GM12891 (cell line): ENCODE measurements around the gene HSD3B7.

Experiments
- PAX5 ChIP-seq: IDR thresholded peaks from 2 replicates; pipeline ENCODE4 v1.6.1; 2011; ENCODE audit warnings: low read length, moderate library complexity, mild to moderate bottlenecking; ENCODE audit not compliant: insufficient read depth, severe bottlenecking
- POLR2A ChIP-seq: IDR thresholded peaks from 2 replicates; pipeline ENCODE4 v1.6.1; 2011; ENCODE audit warnings: low read depth, low read length, control low read depth
- POLR2AphosphoS5 ChIP-seq: IDR thresholded peaks from 2 replicates; pipeline ENCODE4 v1.6.1; 2011; ENCODE audit warnings: low read depth, low read length, control low read depth
- POU2F2 ChIP-seq: IDR thresholded peaks from 2 replicates; pipeline ENCODE4 v1.6.1; 2011; ENCODE audit warnings: low read depth, mild to moderate bottlenecking, control low read depth, low read length, moderate library complexity
- SPI1 ChIP-seq: IDR thresholded peaks from 2 replicates; pipeline ENCODE4 v1.6.1; 2011; ENCODE audit warnings: low read depth, low read length, control low read depth
- TAF1 ChIP-seq: IDR thresholded peaks from 2 replicates; pipeline ENCODE4 v1.6.1; 2011; ENCODE audit warnings: low read depth, low read length, control low read depth

DNA sequence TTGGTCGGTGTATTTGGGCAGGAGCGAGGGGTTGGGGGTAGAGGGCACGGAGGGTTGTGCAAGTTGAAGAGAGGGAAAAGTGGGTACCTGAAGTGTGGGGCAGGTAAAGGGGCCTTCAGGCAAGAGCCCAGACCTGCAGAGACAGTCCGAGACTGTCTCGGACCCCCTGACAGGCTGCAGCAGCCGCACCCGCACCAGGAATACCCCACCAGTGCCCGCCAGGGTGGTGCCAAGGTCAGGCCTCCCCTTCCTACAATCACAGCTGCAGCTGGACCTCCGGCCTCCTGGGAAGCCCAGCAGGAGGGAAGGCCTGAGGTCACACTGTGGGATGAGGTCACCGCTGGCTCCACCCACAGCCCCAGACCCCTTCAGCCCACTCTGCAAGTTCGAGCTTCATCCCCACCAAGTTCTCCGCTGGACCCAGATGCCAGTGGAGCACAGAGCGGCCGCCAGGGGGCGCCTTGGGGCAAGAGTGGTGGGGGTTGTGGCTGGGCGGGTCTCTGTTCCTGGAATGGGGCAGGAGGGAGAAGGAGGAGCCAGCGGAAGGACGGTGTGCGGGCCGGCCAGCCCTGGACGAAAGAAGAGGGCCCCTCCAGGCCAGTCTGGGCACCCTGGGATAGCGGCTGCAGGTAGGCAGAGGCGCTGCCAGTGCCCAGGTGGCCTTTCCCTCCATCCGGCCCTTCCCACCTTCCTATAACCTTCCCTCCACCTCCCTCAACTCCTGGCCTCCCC, at the start of gene HSD3B7:
- no peak; the same call in none of the 2 replicates for TF ChIP-seq POLR2A
- peak; percentile 55; the same call in 1 of the 2 replicates for TF ChIP-seq POLR2AphosphoS5
- TF ChIP-seq TAF1: no peak
- peak; percentile 19; the same call in 1 of the 2 replicates for TF ChIP-seq POU2F2
- TF ChIP-seq SPI1: no peak
- no peak for TF ChIP-seq PAX5
